ENCODE data around the gene LRRC4C.

The LRRC4C gene

GRCh38 chr11:40280159-40281051, 1179.0 kb downstream of the LRRC4C start:
- no peak for DNase-seq

DNA sequence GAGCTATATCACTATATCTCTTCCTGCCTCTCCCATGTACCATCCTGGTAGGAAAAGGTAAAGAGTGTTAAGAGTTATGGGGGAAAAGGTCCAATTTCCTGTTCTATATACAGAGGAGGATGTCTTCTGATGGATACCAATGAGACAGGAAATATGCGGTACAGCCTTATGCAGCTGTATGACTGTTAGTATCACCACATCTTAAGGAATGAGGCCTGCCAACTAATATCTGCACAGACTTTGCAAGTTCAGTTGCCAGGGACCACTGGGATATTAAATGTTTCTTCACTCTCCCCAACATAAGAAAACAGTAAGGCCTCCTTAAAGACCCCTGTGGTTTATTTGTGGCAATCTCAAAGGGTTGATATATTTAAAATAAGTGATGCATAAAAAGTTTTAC, 1182.5 kb downstream of the LRRC4C start:
- no peak for DNase-seq

DNA sequence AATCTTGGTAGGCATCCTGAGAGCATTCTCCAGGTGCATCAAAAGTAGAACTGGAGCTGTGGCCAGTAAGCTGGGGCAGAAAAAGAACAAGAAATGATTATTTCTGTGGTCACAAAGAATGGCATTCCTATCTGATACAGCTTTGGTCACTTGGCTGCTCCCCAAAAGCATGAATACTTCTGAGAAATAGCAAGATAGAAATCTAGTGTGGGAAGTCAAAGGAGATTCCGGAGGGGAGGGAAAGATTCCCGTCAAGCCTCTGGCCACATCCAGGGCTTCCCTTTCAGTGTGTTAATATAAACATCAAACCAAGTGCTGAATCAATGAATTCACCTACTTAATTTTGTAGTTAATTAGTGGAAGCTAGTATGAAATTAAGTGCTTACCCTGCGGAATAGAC, 1185.4 kb downstream of the LRRC4C start:
- DNase-seq: no peak

GRCh38 chr11:40273192-40273732, 1186.2 kb downstream of the LRRC4C start:
- DNase-seq: no peak

DNA sequence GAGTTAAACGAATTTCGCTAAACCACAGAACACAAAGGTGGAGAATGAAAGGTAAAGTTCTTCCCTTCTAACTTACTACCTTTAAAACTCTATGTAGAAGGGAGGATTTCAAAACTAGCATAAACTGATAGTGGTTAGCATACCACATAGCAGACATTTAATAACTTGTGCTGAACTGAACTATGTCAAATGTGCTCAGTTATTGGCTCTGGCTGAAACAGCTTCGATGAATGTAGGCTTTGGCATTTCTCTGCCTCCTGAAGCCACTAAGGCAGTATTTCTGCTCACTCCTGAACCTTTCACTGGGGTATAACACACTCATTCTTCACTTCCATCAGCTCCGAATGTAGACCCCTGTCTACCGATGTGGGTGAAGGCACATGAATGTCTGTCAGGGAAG, 1188.1 kb downstream of the LRRC4C start:
- no peak for DNase-seq

DNA sequence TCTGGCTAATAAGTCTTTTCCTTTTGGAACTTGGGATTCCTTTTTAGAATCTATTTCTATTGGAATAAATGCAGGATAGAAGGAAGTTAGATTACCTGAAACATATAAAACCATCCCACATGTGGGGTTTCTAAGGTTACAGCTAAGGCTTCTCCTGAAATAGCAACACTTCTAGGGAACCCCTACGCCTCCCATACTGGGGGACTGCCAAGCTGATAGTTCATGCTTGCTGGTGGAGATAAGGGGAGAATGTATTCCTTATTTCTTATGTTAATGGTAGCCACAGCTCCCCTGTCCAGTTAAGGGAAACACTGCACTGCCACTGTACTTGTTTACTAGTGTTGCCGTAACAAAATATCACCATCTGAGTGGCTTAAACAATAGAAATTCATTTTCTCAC, 1189.6 kb downstream of the LRRC4C start:
- no peak for DNase-seq

DNA sequence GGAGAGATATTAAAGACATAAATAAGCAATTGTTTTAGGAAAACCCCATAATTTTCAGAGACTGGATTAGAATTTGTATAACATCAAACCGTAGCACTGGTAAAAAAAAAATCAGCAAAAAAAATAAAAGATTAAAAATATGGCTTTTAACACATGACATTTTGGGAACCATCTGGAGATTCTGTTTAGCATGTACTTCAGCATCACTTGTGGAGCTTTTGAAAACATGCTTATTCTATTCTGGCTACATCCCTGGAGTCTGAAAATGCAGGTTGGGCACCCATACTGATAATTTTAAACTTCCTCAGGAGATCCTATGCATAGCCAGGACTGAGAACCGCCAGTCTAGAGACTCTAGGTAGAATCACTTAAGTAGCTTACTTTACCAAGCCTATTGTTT, 1190.9 kb downstream of the LRRC4C start:
- no peak for DNase-seq

DNA sequence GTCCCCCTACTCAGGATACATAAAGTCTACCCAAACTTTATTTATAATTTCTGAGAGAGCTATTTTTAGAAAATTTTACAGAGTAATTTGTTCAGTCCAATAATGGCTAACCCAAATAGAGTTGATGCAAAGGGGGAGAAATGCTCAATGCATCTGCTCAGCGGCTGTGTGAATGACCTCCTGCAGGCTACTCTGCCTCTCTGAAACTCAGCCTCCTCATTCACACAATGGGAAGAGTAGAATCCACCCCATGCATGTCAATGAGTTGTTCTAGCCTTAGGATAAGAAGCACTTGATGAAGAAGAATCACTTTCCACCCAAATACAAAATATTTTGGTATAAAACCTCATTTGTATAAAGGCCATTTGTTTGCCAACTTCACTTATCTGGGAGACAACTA, 1204.0 kb downstream of the LRRC4C start:
- no peak for DNase-seq

DNA sequence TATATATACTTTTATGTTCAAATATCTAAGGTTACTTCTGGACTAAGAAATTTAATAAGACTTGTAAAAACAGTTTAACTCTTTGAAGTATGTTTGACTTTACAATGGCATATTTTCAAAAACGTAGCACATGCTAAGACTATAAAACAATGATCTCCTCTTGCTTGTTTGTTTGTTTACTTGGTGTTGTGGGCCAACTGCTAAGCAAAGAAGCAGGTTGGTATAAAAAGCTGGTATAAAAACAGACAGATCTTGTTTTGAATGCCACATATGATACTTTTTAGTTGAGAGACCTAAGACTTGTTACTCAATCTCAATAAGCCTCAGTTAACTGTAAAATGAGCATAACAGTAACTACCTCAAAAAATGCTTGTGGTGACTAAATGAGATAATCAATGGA, 1206.3 kb downstream of the LRRC4C start:
- no peak for DNase-seq

DNA sequence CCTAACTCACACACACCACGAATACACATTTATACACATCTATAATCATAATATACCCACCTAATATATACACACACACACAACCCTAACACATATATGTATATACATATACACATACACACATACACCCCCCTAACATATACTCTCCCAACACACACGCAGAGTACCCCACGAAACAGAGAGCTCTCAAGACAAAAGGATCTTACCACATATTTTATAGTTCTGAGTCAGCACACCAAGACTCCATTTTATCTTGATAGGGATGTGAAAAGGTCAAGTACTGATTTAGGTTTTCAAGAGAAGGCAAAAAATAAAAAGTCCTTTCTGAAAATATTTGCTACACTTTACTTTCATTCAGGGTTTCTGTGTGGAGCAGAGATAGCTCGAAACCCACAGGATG, 1207.2 kb downstream of the LRRC4C start:
- no peak for DNase-seq

DNA sequence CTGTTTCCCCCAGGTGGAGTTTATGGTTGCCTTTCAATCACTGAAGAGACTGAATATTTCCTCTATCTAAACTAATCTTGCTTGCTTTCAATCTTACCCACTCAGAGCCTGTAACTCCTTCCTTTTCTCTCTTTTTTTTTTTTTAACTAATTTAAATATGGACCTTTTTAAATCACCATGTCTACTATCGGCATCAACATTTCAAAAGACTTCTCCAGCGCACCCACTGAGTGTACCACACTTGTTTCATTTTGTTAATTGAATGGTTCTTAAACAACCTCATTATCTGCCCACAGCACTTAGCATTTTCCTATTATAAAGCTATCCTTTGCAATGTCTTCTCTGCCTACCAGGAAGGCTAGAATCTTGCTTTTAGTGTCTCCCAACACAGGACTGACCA, 1212.5 kb downstream of the LRRC4C start:
- DNase-seq: no peak

GRCh38 chr11:40241524-40242051, 1217.9 kb downstream of the LRRC4C start:
- no peak for DNase-seq

GRCh38 chr11:40240284-40240683, 1219.2 kb downstream of the LRRC4C start:
- DNase-seq: no peak

- DNase-seq: no peak
These were observed 1222.9 kb downstream of the LRRC4C start for GRCh38 chr11:40236526-40236925.

GRCh38 chr11:40235841-40236240, 1223.6 kb downstream of the LRRC4C start:
- no peak for DNase-seq

GRCh38 chr11:40230821-40231220, 1228.6 kb downstream of the LRRC4C start:
- no peak for DNase-seq

DNA sequence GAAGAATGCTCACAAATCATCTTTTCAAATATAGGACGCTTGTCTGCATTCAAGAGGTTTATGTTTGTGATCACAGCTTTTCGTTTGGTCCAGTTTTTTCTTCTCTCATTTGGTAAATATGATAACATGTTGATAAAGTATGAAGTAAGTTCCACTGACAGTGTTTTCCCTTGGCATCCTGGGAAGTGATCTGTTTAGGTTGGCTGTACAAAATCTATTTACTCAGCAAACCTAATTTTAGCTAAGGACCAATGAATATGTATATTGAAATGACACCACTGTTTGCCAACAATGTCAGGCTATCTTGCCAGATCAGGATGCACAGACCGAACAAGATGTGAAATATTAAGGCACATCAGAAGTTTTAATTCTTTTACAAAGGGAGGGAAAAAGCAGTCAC, 1230.8 kb downstream of the LRRC4C start:
- DNase-seq: no peak

- DNase-seq: no peak
These were observed 1231.7 kb downstream of the LRRC4C start for GRCh38 chr11:40227730-40228129.

GRCh38 chr11:40226654-40227053, 1232.8 kb downstream of the LRRC4C start:
- DNase-seq: no peak

- no peak for DNase-seq
These were observed 1235.7 kb downstream of the LRRC4C start for GRCh38 chr11:40223596-40224330.

GRCh38 chr11:40219401-40219800, 1240.1 kb downstream of the LRRC4C start:
- DNase-seq: no peak

- no peak for DNase-seq
These were observed 1243.9 kb downstream of the LRRC4C start for GRCh38 chr11:40215556-40215955.

GRCh38 chr11:40207416-40207815, 1252.0 kb downstream of the LRRC4C start:
- no peak for DNase-seq

DNA sequence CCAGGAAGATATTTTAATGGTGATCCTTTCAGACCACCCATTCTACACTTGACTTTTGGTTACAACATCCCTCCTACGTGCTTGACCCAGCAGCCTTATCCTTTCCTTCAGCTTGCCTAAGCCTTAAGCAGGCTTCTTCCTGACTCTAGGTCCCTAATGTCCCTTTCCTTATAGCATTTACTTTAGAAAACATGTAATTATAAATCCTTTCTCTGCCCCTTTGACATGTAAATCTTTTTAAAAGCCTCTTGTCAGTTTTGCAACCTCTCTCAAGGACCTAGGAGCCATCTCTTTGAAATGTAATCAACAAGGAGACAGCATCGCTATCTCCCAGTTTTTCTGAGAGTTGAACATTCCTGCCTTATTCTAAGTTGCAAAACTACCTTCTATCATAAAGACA, 1255.2 kb downstream of the LRRC4C start:
- no peak for DNase-seq
